HepG2 (cell line): Measurements from ENCODE around the gene PSMB10. TPM values are rescaled to one million over a fixed set of nuclear protein-coding genes. Genes with fewer than 3 reads are reported as not detected.

ENCODE experiments used
- CEBPG ChIP-seq: IDR thresholded peaks from 2 replicates; pipeline ENCODE4 v1.6.1; 2016
- ELF1 ChIP-seq: sonication (generic); formaldehyde crosslinking; IDR thresholded peaks from 2 replicates; pipeline ENCODE4 v1.4.0; 2020; ENCODE audit warnings: missing genetic modification reagents
- GPN1 ChIP-seq: sonication (generic); formaldehyde crosslinking; IDR thresholded peaks from 2 replicates; pipeline ENCODE4 v1.5.1; 2020; ENCODE audit warnings: missing genetic modification reagents, borderline replicate concordance
- RAD21 ChIP-seq: fragments of 450-650 bp; formaldehyde crosslinking; IDR thresholded peaks from 2 replicates; pipeline ENCODE4 v1.5.0; 2020; ENCODE audit warnings: mild to moderate bottlenecking
- SATB2 ChIP-seq: sonication (generic); formaldehyde crosslinking; IDR thresholded peaks from 2 replicates; pipeline ENCODE4 v1.5.0; 2020; ENCODE audit warnings: missing genetic modification reagents
- UBTF ChIP-seq: sonication (generic); formaldehyde crosslinking; IDR thresholded peaks from 2 replicates; pipeline ENCODE4 v1.4.0; 2020; ENCODE audit warnings: mild to moderate bottlenecking, missing genetic modification reagents
- ZBTB1 ChIP-seq: sonication (generic); formaldehyde crosslinking; IDR thresholded peaks from 2 replicates; pipeline ENCODE4 v1.4.0; 2020; ENCODE audit warnings: missing genetic modification reagents, borderline replicate concordance
- ZNF460 ChIP-seq: sonication (generic); formaldehyde crosslinking; IDR thresholded peaks from 2 replicates; pipeline ENCODE4 v1.5.1; 2020; ENCODE audit warnings: missing genetic modification reagents, mild to moderate bottlenecking, borderline replicate concordance
- ZNF552 ChIP-seq: sonication (generic); formaldehyde crosslinking; IDR thresholded peaks from 2 replicates; pipeline ENCODE4 v1.9.0; 2022; ENCODE audit warnings: missing genetic modification reagents, mild to moderate bottlenecking, borderline replicate concordance
- ZNF878 ChIP-seq: sonication (generic); formaldehyde crosslinking; IDR thresholded peaks from 2 replicates; pipeline ENCODE4 v1.8.1; 2023; ENCODE audit warnings: mild to moderate bottlenecking, missing genetic modification reagents, moderate library complexity
- polyA plus RNA-seq, 8 experiments: library from polyadenylated mRNA; depleted of rRNA in 3 of 8; stranded (reverse) in 7 of 8; unstranded in 1 of 8; fragments of >200 nt; fragmentation: Illumina TruSeq in 4 of 8; extraction: Trizol in 4 of 8; gene quantifications; 2 replicates each; pipeline versions ENCODE4 v1.2.1 to v1.2.3, GENCODE V29; 2011 to 2016; ENCODE audit warnings: low read depth in 4 of 8, missing spikeins in 1 of 8, mixed read lengths in 1 of 8; ENCODE audit not compliant: insufficient read depth in 1 of 8
- total RNA-seq, 5 experiments: library from RNA; depleted of rRNA; stranded (reverse); fragments of >200 nt; fragmentation: Illumina TruSeq; extraction: Trizol; gene quantifications; 2 replicates each; pipeline ENCODE4 v1.2.3, GENCODE V29; 2016; ENCODE audit warnings: low read depth in 1 of 5
- TF ChIP-seq, protein P1 (sequence below): sonication (generic); formaldehyde crosslinking; IDR thresholded peaks from 2 replicates; pipeline ENCODE4 v1.5.1; 2020; ENCODE audit warnings: mild to moderate bottlenecking, missing genetic modification reagents, moderate library complexity

Gene PSMB10
- total and polyA plus RNA-seq, 2 of the 13 experiments (the other 11 are each of a cell fraction or from before 2014, with no cell fraction given), result 12.7 to 65.9 TPM

DNA sequence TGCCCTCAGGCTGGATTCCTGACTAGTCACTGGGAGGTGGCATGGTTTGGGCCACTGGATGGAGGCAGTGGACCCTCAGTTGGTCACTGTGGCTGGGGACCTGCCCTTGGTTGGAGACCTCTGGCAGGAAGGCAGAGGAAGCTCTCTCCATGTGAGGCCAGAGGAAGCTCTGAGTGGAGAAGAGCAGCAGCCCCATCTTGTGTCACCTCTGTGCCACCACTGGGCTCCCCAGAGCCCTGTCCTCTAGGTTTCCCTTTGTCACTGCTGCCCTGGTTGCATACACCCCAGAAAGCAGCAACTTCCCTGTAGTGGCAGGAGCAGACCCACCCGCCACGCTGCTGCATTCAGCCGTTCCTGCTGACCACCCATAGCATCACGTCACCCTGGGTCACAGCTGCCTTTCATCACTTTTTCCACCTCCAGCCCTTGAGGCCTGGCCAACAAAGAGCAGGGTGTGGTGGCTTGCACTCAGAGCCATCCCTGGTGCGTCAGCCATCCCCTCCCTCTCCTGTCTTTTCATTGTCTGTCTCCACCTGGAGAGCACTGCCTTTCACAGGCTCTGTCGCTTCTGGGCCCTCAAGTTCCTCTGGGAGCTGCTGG is 16.9 kb downstream of the PSMB10 start (continued):
- TF ChIP-seq UBTF (CRISPR knock-in tag) (no peak), ZNF552 (CRISPR knock-in tag) (no peak), GPN1 (CRISPR knock-in tag) (no peak), CEBPG (CRISPR knock-in tag) (no peak), ZNF878 (CRISPR knock-in tag) (no peak), ZNF460 (no peak), ZBTB1 (CRISPR knock-in tag) (no peak), SATB2 (CRISPR knock-in tag) (no peak), ELF1 (CRISPR knock-in tag) (no peak), RAD21 (peak; percentile 25; the same call in 1 of the 2 replicates)
- TF ChIP-seq, protein P1, sequence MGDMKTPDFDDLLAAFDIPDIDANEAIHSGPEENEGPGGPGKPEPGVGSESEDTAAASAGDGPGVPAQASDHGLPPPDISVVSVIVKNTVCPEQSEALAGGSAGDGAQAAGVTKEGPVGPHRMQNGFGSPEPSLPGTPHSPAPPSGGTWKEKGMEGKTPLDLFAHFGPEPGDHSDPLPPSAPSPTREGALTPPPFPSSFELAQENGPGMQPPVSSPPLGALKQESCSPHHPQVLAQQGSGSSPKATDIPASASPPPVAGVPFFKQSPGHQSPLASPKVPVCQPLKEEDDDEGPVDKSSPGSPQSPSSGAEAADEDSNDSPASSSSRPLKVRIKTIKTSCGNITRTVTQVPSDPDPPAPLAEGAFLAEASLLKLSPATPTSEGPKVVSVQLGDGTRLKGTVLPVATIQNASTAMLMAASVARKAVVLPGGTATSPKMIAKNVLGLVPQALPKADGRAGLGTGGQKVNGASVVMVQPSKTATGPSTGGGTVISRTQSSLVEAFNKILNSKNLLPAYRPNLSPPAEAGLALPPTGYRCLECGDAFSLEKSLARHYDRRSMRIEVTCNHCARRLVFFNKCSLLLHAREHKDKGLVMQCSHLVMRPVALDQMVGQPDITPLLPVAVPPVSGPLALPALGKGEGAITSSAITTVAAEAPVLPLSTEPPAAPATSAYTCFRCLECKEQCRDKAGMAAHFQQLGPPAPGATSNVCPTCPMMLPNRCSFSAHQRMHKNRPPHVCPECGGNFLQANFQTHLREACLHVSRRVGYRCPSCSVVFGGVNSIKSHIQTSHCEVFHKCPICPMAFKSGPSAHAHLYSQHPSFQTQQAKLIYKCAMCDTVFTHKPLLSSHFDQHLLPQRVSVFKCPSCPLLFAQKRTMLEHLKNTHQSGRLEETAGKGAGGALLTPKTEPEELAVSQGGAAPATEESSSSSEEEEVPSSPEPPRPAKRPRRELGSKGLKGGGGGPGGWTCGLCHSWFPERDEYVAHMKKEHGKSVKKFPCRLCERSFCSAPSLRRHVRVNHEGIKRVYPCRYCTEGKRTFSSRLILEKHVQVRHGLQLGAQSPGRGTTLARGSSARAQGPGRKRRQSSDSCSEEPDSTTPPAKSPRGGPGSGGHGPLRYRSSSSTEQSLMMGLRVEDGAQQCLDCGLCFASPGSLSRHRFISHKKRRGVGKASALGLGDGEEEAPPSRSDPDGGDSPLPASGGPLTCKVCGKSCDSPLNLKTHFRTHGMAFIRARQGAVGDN, result no peak
